NB4 (cell line): ENCODE data around the gene B3GLCT.

Source experiments
- DNase-seq: peaks from one replicate; pipeline ENCODE4 v3.0.0; 2010; ENCODE audit warnings: low read depth
- H3K4me3 ChIP-seq: one replicate; pipeline ENCODE4 v1.5.1; 2011; ENCODE audit warnings: mild to moderate bottlenecking, low read depth, low read length, moderate library complexity
- CTCF ChIP-seq: IDR thresholded peaks from one replicate; pipeline ENCODE4 v1.5.1; 2012; ENCODE audit warnings: low read depth, low read length
- MAX ChIP-seq: IDR thresholded peaks from 2 replicates; pipeline ENCODE4 v1.6.1; 2011; ENCODE audit warnings: low read depth, low read length
- MYC ChIP-seq: IDR thresholded peaks from 2 replicates; pipeline ENCODE4 v1.6.1; 2011; ENCODE audit warnings: low read depth, low read length
- POLR2A ChIP-seq: IDR thresholded peaks from 2 replicates; pipeline ENCODE4 v1.6.1; 2011; ENCODE audit warnings: mild to moderate bottlenecking; ENCODE audit not compliant: insufficient read length; ENCODE audit errors: extremely low read depth

Gene B3GLCT

GRCh38 chr13:31227870-31228269, 28.1 kb downstream of the B3GLCT start:
- DNase-seq, result no peak
- TF ChIP-seq MAX, result no peak
- no peak for TF ChIP-seq MYC
- no peak for TF ChIP-seq POLR2A
- no peak for TF ChIP-seq CTCF
- no peak overlapping the region for H3K4me3 ChIP-seq

GRCh38 chr13:31234729-31235128, 35.0 kb downstream of the B3GLCT start:
- no peak for TF ChIP-seq POLR2A
- no peak for TF ChIP-seq MYC
- no peak for TF ChIP-seq MAX
- TF ChIP-seq CTCF, result no peak
- H3K4me3 ChIP-seq, result no peak overlapping the region
- DNase-seq, result peak; percentile 22

- peak; percentile 63 for DNase-seq
- TF ChIP-seq MAX (no peak), POLR2A (no peak), CTCF (peak; percentile 73)
Measured at GRCh38 chr13:31236211-31236786, 36.5 kb downstream of the B3GLCT start.

GRCh38 chr13:31240921-31241320, 41.1 kb downstream of the B3GLCT start:
- DNase-seq, result no peak
- no peak overlapping the region for H3K4me3 ChIP-seq
- TF ChIP-seq MYC (no peak), MAX (no peak), CTCF (no peak), POLR2A (no peak)

More at GRCh38 chr13:31236211-31236786, 36.5 kb downstream of the B3GLCT start:
- H3K4me3 ChIP-seq, result no peak overlapping the region

GRCh38 chr13:31242367-31242766, 42.6 kb downstream of the B3GLCT start:
- DNase-seq, result no peak
- no peak overlapping the region for H3K4me3 ChIP-seq
- TF ChIP-seq MYC, result no peak
- TF ChIP-seq CTCF, result no peak
- TF ChIP-seq POLR2A, result no peak
- TF ChIP-seq MAX, result no peak
